Esophagus muscularis mucosa (tissue), 4 donors: ENCODE results near the gene KCNK17. TPM values are rescaled to one million over a fixed set of nuclear protein-coding genes. Genes with fewer than 3 reads are reported as not detected.

Source experiments
- DNase-seq: peaks from one replicate; pipeline ENCODE4 v3.0.0-alpha.2; 2017; ENCODE audit errors: extremely low spot score
- H3K27ac ChIP-seq, 4 donors: fragments of 200-600 bp; sonication (generic); replicated peaks in 1 of 4; 1 replicate in 3 of 4; 2 replicates in 1 of 4; pipeline ENCODE4 v1.5.1; 2016 to 2019; ENCODE audit warnings: mild to moderate bottlenecking in 1 of 4
- H3K27me3 ChIP-seq, 4 donors: fragments of 200-600 bp; sonication (generic); one replicate each; pipeline versions ENCODE4 v1.5.1 to v1.6.0; 2016 to 2019
- H3K36me3 ChIP-seq, 4 donors: fragments of 200-600 bp; sonication (generic); one replicate each; pipeline ENCODE4 v1.5.1; 2016 to 2019
- H3K4me1 ChIP-seq, 4 donors: fragments of 200-600 bp; sonication (generic); one replicate each; pipeline ENCODE4 v1.5.1; 2016 to 2019
- H3K4me3 ChIP-seq, 4 donors: fragments of 200-600 bp; sonication (generic); 1 replicate in 2 of 4; 2 replicates in 2 of 4; pipeline ENCODE4 v1.5.1; 2016 to 2019; ENCODE audit warnings: mild to moderate bottlenecking in 4 of 4, moderate library complexity in 1 of 4
- H3K9me3 ChIP-seq, 4 donors: fragments of 200-600 bp; sonication (generic); 1 replicate in 3 of 4; 2 replicates in 1 of 4; pipeline ENCODE4 v1.5.1; 2016 to 2019
- EP300 ChIP-seq: sonication (generic); formaldehyde crosslinking; IDR thresholded peaks from one replicate; pipeline ENCODE4 v1.6.1; 2017; ENCODE audit warnings: antibody characterized with exemption
- POLR2A ChIP-seq: fragments of 450-650 bp; IDR thresholded peaks from one replicate; pipeline ENCODE4 v1.6.1; 2017; ENCODE audit warnings: antibody characterized with exemption, moderate library complexity, mild to moderate bottlenecking, low read depth
- POLR2AphosphoS5 ChIP-seq, 2 donors: sonication (generic); formaldehyde crosslinking; IDR thresholded peaks; one replicate each; pipeline ENCODE4 v1.6.1; 2017; ENCODE audit warnings: antibody characterized with exemption in 2 of 2
- WGBS: methylation state at CpG from one replicate; pipeline ENCODE4 v1.1.5; 2018; 5-methylcytosine and 5-hydroxymethylcytosine counted together
- intact Hi-C: fragments of 100-400 bp; cut with DNase I; formaldehyde crosslinking; loops from one replicate; pipeline ENCODE4 v1.15.1; 2023
- total RNA-seq, 4 donors: library from RNA; depleted of rRNA; stranded (reverse); fragments of >200 nt; gene quantifications; one replicate each; pipeline versions ENCODE4 v1.1.0 to v1.2.1, GENCODE V29; 2016
- TF ChIP-seq, protein P1 (sequence below), 3 experiments: fragments of 200-600 bp in 2 of 3; fragments of 450-650 bp in 1 of 3; sonication (generic) in 2 of 3; IDR thresholded peaks; one replicate each; pipeline ENCODE4 v1.5.1; 2017 to 2019; ENCODE audit warnings: antibody characterized with exemption in 3 of 3, mild to moderate bottlenecking in 2 of 3, moderate library complexity in 1 of 3

Gene KCNK17
- total RNA-seq, 4 donors from 2014 or later: 0.17 TPM; not detected in 3

- Histone ChIP-seq H3K9me3 (no peaks in the 10 kb centered on the region), H3K36me3 (no peaks in the 10 kb centered on the region), H3K27ac (no peak overlapping the region), H3K4me1 (no peaks in the 10 kb centered on the region), H3K27me3 (peaks cover 0 to 5% (median 0%) of the 10 kb centered on the region in 4 donors), H3K4me3 (no peak overlapping the region)
- WGBS: 95% methylated on average over 3 of the region's 3 CpGs
- no peak for DNase-seq
- no peak for TF ChIP-seq POLR2AphosphoS5 (IDR thresholded peaks at IDR 0.05)
- TF ChIP-seq, protein P1, sequence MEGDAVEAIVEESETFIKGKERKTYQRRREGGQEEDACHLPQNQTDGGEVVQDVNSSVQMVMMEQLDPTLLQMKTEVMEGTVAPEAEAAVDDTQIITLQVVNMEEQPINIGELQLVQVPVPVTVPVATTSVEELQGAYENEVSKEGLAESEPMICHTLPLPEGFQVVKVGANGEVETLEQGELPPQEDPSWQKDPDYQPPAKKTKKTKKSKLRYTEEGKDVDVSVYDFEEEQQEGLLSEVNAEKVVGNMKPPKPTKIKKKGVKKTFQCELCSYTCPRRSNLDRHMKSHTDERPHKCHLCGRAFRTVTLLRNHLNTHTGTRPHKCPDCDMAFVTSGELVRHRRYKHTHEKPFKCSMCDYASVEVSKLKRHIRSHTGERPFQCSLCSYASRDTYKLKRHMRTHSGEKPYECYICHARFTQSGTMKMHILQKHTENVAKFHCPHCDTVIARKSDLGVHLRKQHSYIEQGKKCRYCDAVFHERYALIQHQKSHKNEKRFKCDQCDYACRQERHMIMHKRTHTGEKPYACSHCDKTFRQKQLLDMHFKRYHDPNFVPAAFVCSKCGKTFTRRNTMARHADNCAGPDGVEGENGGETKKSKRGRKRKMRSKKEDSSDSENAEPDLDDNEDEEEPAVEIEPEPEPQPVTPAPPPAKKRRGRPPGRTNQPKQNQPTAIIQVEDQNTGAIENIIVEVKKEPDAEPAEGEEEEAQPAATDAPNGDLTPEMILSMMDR (IDR thresholded peaks at IDR 0.05): no peak
- TF ChIP-seq EP300: no peak
- no peak for TF ChIP-seq POLR2A
- intact Hi-C loops: no loop called here
These were observed 39.3 kb downstream of the KCNK17 start for GRCh38 chr6:39274903-39275302.

DNA sequence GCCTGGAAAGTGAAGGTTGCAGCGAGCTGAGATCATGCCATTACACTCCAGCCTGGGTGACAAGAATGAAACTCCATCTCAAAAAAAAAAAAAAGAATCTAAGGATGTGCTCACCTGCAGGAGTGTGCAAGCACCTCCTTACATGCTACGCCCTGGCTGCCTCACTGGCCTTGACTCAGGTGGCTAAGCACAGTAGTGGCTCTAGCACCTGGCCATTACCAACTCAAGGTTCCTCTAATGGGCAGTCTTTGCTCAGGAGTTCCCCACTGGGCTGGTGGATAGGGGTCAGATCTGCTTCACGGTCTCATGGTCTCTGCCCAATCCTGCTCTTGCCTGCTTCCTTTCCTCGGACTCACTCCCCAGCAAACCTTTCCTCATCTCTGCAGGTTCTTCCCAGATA lies 39.7 kb downstream of the KCNK17 start:
- 62% methylated on average over 4 of the region's 4 CpGs for WGBS

GRCh38 chr6:39273406-39273821 lies 40.8 kb downstream of the KCNK17 start:
- Histone ChIP-seq H3K27me3 (no peaks in the 10 kb centered on the region), H3K36me3 (no peaks in the 10 kb centered on the region), H3K9me3 (no peaks in the 10 kb centered on the region), H3K27ac (no peak overlapping the region), H3K4me1 (no peaks in the 10 kb centered on the region), H3K4me3 (no peak overlapping the region)
- DNase-seq: no peak
- 72% methylated on average over 6 of the region's 6 CpGs for WGBS
- intact Hi-C loops: no loop called here
- no peak for TF ChIP-seq EP300
- no peak for TF ChIP-seq POLR2AphosphoS5 (IDR thresholded peaks at IDR 0.05)
- TF ChIP-seq POLR2A: no peak
- TF ChIP-seq, protein P1 (IDR thresholded peaks at IDR 0.05): no peak

More for the DNA sequence above, 39.7 kb downstream of the KCNK17 start:
- TF ChIP-seq POLR2A: no peak
- no peak for TF ChIP-seq EP300
- TF ChIP-seq, protein P1 (IDR thresholded peaks at IDR 0.05): no peak
- no peak for TF ChIP-seq POLR2AphosphoS5 (IDR thresholded peaks at IDR 0.05)
- DNase-seq: no peak
- no peaks in the 10 kb centered on the region for H3K9me3 ChIP-seq
- peaks cover 0 to 2% (median 0%) of the 10 kb centered on the region in 4 donors for H3K27me3 ChIP-seq
- intact Hi-C loops: no loop called here
- H3K36me3 ChIP-seq: no peaks in the 10 kb centered on the region
- no peak overlapping the region for H3K27ac ChIP-seq
- H3K4me1 ChIP-seq: no peaks in the 10 kb centered on the region
- no peak overlapping the region for H3K4me3 ChIP-seq

DNA sequence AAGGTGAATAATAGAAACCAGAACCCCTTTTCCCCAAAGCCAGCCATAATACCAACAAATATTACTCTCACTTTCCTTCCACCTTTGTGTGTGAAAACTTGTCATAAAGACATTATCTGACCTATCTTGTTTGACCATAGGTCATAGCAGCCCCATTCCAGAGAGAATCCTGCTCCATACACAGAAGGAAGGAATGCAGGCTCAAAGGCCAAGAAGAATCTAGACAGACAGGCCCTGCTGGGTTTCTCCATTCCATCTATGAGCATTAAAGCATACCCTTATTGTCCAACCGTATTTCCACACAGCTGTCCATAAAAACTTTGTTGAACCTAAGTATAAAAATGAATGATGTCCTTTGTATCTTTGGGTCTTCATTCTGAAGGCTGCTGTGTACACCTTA lies 44.3 kb downstream of the KCNK17 start:
- TF ChIP-seq, protein P1 (IDR thresholded peaks at IDR 0.05): no peak
- TF ChIP-seq POLR2A (no peak), EP300 (no peak), POLR2AphosphoS5 (IDR thresholded peaks at IDR 0.05) (no peak)
- intact Hi-C loops: no loop called here

DNA sequence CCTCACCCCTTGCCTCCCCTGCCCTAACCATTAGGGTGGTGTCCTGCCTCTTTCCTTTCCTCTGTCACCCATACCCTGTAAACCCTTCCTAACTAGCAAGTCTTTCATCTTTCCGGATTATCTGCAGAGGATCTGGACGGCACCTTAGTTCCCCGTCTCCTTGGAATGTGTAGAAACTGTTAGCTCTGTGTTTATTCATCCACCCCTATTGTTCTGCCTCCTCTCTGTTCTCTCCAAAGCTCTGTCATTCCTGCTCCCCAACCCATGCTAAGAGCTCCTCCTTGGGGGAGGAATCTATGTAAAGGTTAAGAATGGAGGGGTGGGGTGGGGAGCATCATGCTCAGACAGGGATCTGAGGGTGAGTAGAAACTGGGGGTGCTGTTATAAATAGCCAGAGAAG lies 45.5 kb downstream of the KCNK17 start:
- no peak overlapping the region for H3K4me3 ChIP-seq
- no peaks in the 10 kb centered on the region for H3K36me3 ChIP-seq
- TF ChIP-seq EP300 (no peak), POLR2AphosphoS5 (IDR thresholded peaks at IDR 0.05) (no peak), POLR2A (no peak)
- TF ChIP-seq, protein P1 (IDR thresholded peaks at IDR 0.05): no peak
- WGBS: 65% methylated on average over 3 of the region's 3 CpGs
- H3K27ac ChIP-seq: no peak overlapping the region
- no peak for DNase-seq
- no peaks in the 10 kb centered on the region for H3K27me3 ChIP-seq
- intact Hi-C loops: no loop called here
- no peaks in the 10 kb centered on the region for H3K4me1 ChIP-seq
- no peaks in the 10 kb centered on the region for H3K9me3 ChIP-seq

More for the DNA sequence above, 44.3 kb downstream of the KCNK17 start:
- WGBS: 87% methylated on average over 1 of the region's 1 CpG
- H3K36me3 ChIP-seq: no peaks in the 10 kb centered on the region
- no peak for DNase-seq
- H3K9me3 ChIP-seq: no peaks in the 10 kb centered on the region
- no peaks in the 10 kb centered on the region for H3K27me3 ChIP-seq
- H3K4me3 ChIP-seq: no peak overlapping the region
- no peaks in the 10 kb centered on the region for H3K4me1 ChIP-seq
- H3K27ac ChIP-seq: no peak overlapping the region
